Fibroblast of mammary gland (primary cell): ENCODE measurements around the gene DPY19L3.
"Not testable (repeated sequence)": the region's sequence is repeated elsewhere in the genome, so short reads cannot be mapped to it uniquely, and the experiment has no call there.

Experiments used
- DNase-seq: peaks from one replicate; pipeline ENCODE4 v3.0.0-alpha.2; 2010; ENCODE audit warnings: low read depth
- H3K4me3 ChIP-seq: 2 replicates; pipeline ENCODE4 v1.5.1; 2011; ENCODE audit warnings: low read depth, mild to moderate bottlenecking, low read length, moderate library complexity; ENCODE audit not compliant: control insufficient read depth
- TF ChIP-seq, protein P1 (sequence below): conservative IDR thresholded peaks from 2 replicates; pipeline ENCODE4 v1.5.1; 2011; ENCODE audit warnings: low read depth, low read length, inconsistent platforms; ENCODE audit not compliant: control insufficient read depth, insufficient read depth

DPY19L3 gene

DNA sequence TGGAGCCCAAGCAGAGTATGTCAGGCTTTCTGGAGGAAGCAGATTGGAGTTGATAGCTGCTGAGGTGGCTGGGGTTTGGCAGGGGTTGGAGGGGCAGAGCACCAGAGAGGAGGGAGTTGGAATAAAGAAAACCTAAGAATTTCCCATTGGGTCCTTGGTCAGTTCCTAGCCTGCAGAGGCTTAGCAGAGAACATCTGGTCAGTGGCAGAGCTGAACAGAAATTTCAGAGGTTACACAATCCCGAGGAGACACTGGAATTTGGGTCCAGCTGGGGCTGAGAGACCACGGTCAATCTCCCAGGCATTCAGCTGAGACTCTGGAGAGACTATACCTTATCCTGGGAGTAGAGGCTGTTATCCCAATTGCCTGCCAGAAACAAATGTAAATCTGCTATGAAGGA lies 84.4 kb downstream of the DPY19L3 start:
- peak; percentile 21 for DNase-seq
- no peak overlapping the region for H3K4me3 ChIP-seq
- TF ChIP-seq, protein P1, sequence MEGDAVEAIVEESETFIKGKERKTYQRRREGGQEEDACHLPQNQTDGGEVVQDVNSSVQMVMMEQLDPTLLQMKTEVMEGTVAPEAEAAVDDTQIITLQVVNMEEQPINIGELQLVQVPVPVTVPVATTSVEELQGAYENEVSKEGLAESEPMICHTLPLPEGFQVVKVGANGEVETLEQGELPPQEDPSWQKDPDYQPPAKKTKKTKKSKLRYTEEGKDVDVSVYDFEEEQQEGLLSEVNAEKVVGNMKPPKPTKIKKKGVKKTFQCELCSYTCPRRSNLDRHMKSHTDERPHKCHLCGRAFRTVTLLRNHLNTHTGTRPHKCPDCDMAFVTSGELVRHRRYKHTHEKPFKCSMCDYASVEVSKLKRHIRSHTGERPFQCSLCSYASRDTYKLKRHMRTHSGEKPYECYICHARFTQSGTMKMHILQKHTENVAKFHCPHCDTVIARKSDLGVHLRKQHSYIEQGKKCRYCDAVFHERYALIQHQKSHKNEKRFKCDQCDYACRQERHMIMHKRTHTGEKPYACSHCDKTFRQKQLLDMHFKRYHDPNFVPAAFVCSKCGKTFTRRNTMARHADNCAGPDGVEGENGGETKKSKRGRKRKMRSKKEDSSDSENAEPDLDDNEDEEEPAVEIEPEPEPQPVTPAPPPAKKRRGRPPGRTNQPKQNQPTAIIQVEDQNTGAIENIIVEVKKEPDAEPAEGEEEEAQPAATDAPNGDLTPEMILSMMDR, result no peak

DNA sequence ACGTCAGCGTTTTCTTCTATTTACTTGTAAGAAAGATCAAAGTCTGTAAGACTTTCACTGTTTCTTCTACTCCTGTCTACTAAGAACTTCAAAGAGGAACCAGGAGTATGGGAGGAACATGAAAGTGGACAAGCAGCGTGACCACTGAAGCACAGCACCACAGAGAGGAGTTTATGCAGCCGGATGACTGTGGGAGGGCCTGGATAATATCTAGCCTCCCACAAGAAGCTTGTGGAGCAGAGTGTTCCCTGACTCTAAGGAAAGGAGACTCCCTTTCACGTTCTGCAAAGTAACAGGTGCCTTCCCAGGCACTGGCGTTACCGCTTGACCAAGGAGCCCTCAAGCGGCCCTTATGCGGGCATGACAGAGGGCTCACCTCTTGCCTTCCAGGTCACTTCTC lies 91.8 kb downstream of the DPY19L3 start:
- no peak for DNase-seq
- TF ChIP-seq, protein P1, result no peak
- no peak overlapping the region for H3K4me3 ChIP-seq

DNA sequence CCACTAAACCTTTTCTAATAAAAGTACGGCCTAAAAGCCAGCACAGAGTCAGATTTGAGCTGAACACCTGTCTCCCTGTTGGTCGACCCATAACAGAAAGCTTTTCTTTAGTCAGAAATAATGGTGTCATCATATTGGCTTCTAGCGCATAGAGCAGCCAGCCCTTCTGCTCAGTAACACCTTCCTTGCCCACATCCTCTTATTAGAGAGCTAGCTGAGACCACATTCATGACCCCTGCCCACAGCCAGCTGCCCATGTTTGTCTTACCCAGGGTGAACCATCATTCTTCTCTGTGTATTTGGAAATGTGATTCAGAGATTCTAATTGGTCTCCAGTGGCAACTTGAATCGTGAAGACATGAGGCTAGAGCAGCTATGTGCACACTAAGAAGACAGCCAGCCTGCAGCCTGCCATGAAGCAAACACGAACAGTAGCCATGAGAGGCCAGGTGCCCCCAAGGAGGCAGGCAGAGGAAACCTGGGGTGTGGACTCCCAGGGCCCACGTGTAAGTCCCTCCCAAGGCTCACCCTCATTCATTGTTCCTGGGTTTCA lies 93.2 kb downstream of the DPY19L3 start:
- no peak overlapping the region for H3K4me3 ChIP-seq
- TF ChIP-seq, protein P1, result no peak
- peak; percentile 2 for DNase-seq

DNA sequence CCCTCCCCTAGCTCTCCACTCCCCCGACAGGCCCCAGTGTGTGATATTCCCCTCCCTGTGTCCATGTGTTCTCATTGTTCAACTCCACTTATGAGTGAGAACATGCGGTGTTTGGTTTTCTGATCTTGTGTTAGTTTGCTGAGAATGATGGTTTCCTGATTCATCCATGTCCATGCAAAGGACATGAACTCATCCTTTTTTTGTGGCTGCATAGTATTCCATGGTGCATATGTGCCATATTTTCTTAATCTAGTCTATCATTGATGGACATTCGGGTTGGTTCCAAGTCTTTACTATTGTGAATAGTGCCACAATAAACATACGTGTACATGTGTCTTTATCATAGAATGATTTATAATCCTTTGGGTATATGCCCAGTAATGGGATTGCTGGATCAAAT lies 106.9 kb downstream of the DPY19L3 start:
- DNase-seq, H3K4me3 ChIP-seq: not testable (repeated sequence)

DNA sequence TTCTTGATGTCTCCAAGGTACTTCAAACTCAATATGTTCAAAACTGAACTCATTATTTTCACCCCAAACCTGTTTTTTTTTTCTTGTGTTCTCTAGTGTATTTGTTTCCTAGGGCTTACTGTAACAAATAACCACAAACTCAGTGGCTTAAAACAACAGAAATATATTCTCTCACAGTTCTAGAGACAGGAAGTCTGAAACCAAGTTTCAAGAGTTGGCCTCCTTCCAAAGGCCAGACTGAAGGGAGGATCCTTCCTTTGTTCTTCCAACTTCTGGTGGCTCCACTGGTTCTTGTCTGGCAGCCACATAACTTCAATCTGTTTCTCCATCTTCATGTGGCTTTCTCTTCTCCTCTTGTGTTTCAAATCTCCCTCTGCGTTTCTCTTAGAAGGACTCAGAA lies 113.5 kb downstream of the DPY19L3 start:
- TF ChIP-seq, protein P1, result no peak
- no peak for DNase-seq
- no peak overlapping the region for H3K4me3 ChIP-seq

DNA sequence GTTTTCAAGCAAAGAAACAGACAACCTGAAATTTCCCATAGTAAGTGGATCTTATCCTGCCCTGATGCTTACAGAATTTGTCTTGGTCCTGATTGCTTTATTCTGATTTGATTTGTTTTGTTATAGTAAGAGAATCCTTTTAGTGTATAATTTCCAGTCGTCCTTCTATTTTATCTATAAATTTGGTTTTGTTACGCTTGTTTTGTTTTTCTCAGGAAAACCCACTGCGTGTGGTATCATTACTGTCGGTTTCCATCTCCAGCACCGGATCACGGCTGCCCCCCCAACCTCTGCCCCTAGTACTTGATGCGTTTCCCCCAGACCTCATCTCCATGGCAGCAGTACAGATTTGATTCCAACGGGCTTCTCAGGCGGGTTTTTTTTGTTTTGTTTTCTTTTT lies 117.4 kb downstream of the DPY19L3 start:
- TF ChIP-seq, protein P1, result no peak
- no peak for DNase-seq
- no peak overlapping the region for H3K4me3 ChIP-seq

DNA sequence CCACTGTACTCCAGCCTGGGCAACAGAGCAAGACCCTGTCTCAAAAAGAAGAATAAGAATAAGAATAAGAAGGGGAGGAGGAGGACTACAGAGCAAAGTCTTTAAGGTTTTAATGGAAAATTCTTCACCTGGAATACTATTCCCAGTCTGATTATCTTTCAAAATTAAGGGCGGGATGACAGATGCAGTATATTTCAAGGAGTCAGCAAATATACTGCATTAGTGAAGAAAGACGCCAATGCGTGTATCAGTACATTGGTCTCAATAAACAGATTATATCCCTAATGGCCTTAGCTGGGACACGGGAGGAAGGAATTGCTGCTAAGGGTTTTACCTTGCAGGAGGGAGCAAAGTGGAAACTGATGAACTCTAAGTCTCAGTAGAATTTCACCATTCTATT lies 121.3 kb downstream of the DPY19L3 start:
- no peak for DNase-seq
- TF ChIP-seq, protein P1, result no peak
- no peak overlapping the region for H3K4me3 ChIP-seq

DNA sequence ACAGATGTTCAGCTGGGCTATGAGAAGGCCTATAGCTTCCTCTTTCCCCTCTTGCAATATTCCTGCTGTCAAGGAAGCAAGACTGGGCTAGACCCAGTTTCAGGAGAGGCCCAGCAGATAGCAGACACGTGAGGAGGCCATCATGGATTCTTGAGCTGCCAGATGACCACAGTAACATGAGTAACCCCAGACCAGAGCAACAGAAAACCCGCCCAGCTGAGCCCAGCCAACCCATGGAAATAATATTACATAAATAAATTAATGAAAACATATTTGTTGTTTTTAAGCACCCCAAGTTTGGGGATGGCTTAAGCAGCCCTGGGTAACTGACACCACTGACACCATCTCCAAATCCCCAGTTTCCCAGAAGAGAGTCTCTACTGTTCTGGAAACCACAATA lies 125.2 kb downstream of the DPY19L3 start:
- H3K4me3 ChIP-seq, result no peak overlapping the region
- TF ChIP-seq, protein P1, result no peak
- no peak for DNase-seq
